HL-60 (cell line): ENCODE data around the gene OSBPL10.

Source experiments
- DNase-seq, 2 experiments: peaks; one replicate each; pipeline ENCODE4 v3.0.0-alpha.2; 2010 to 2020; ENCODE audit warnings: low read depth in 1 of 2, low spot score in 1 of 2
- H3K27ac ChIP-seq: fragments of 250-450 bp; sonication (Bioruptor Pico); replicated peaks from 2 replicates; pipeline ENCODE4 v1.5.1; 2020; ENCODE audit warnings: mild to moderate bottlenecking, moderate library complexity
- H3K27me3 ChIP-seq: fragments of 250-450 bp; sonication (Bioruptor Pico); 2 replicates; pipeline ENCODE4 v1.5.1; 2021; ENCODE audit warnings: mild to moderate bottlenecking, moderate library complexity; ENCODE audit not compliant: insufficient read depth, poor library complexity, severe bottlenecking
- H3K4me3 ChIP-seq: replicated peaks from 2 replicates; pipeline ENCODE4 v1.5.1; 2011; ENCODE audit warnings: mild to moderate bottlenecking, control low read depth, low read length; ENCODE audit not compliant: insufficient read depth
- CTCF ChIP-seq: IDR thresholded peaks from one replicate; pipeline ENCODE4 v1.5.1; 2011; ENCODE audit warnings: low read length, control low read depth, inconsistent platforms; ENCODE audit not compliant: insufficient read depth
- GABPA ChIP-seq: IDR thresholded peaks from 2 replicates; pipeline ENCODE4 v1.6.1; 2012; ENCODE audit warnings: low read depth
- POLR2AphosphoS5 ChIP-seq: IDR thresholded peaks from 2 replicates; pipeline ENCODE4 v1.6.1; 2012; ENCODE audit warnings: low read depth
- REST ChIP-seq: IDR thresholded peaks from 2 replicates; pipeline ENCODE4 v1.6.1; 2012; ENCODE audit warnings: low read depth; ENCODE audit not compliant: insufficient replicate concordance
- SPI1 ChIP-seq: IDR thresholded peaks from 2 replicates; pipeline ENCODE4 v1.6.1; 2012; ENCODE audit warnings: low read depth, mild to moderate bottlenecking, borderline replicate concordance

Gene OSBPL10

GRCh38 chr3:31755926-31756658 lies 225.0 kb downstream of the OSBPL10 start:
- no peak overlapping the region for H3K4me3 ChIP-seq
- H3K27ac ChIP-seq = no peak overlapping the region

GRCh38 chr3:31754575-31755278 lies 226.3 kb downstream of the OSBPL10 start:
- Histone ChIP-seq H3K27ac (no peak overlapping the region), H3K4me3 (no peak overlapping the region), H3K27me3 (no peaks in the 10 kb centered on the region)
- no peak for TF ChIP-seq POLR2AphosphoS5
- TF ChIP-seq GABPA = no peak
- no peak for TF ChIP-seq REST
- TF ChIP-seq CTCF = no peak
- TF ChIP-seq SPI1 = no peak
- DNase-seq = no peak

More at GRCh38 chr3:31755926-31756658, 225.0 kb downstream of the OSBPL10 start:
- H3K27me3 ChIP-seq = no peaks in the 10 kb centered on the region
- no peak for DNase-seq
- TF ChIP-seq GABPA (no peak), SPI1 (no peak), POLR2AphosphoS5 (no peak)

GRCh38 chr3:31753050-31753425 lies 228.0 kb downstream of the OSBPL10 start:
- Histone ChIP-seq H3K27me3 (no peaks in the 10 kb centered on the region), H3K4me3 (no peak overlapping the region), H3K27ac (no peak overlapping the region)
- TF ChIP-seq CTCF (no peak), GABPA (no peak), REST (no peak), POLR2AphosphoS5 (no peak), SPI1 (no peak)
- no peak for DNase-seq

- H3K27ac ChIP-seq = no peak overlapping the region
- no peak for DNase-seq
- H3K27me3 ChIP-seq = no peaks in the 10 kb centered on the region
- TF ChIP-seq POLR2AphosphoS5 (no peak), SPI1 (no peak), CTCF (no peak), GABPA (no peak), REST (no peak)
- no peak overlapping the region for H3K4me3 ChIP-seq
Observed at GRCh38 chr3:31752305-31753049, 228.6 kb downstream of the OSBPL10 start.
